ENCODE measurements around the gene THSD4. TPM values are rescaled to one million over a fixed set of nuclear protein-coding genes. Genes with fewer than 3 reads are reported as not detected.

The THSD4 gene
- total RNA-seq, 1 donor from 2014 or later, result 2.5 TPM

- Mint-ChIP-seq H3K36me3 (ENCODE audit: low read depth, unreplicated experiment) (no peaks in the 10 kb centered on the region), H3K27me3 (ENCODE audit: low read depth, unreplicated experiment) (no peaks in the 10 kb centered on the region), H3K27ac (ENCODE audit: unreplicated experiment) (no peak overlapping the region), H3K4me1 (ENCODE audit: low read depth, unreplicated experiment) (no peaks in the 10 kb centered on the region), H3K4me3 (ENCODE audit: unreplicated experiment) (no peak overlapping the region), H3K9me3 (ENCODE audit: unreplicated experiment) (no peaks in the 10 kb centered on the region)
- H3K36me3 ChIP-seq (ENCODE audit: insufficient read depth, low read length), result no peaks in the 10 kb centered on the region
- H3K27ac ChIP-seq (ENCODE audit: low read depth, low read length), result no peak overlapping the region
- no peak overlapping the region for H3K4me3 ChIP-seq (ENCODE audit: insufficient read depth, low read depth, low read length)
- TF ChIP-seq EZH2 (IDR thresholded peaks at IDR 0.05; ENCODE audit: insufficient read depth, low read length) (no peak), CTCF (IDR thresholded peaks at IDR 0.05; ENCODE audit: insufficient read depth, low read depth, low read length) (no peak)
- H3K79me2 ChIP-seq (ENCODE audit: insufficient read depth, low read length), result no peaks in the 10 kb centered on the region
- no peaks in the 10 kb centered on the region for H4K20me1 ChIP-seq (ENCODE audit: insufficient read depth, low read length)
- no peak overlapping the region for H2AFZ ChIP-seq (ENCODE audit: low read depth, low read length)
- no peaks in the 10 kb centered on the region for H3K9me3 ChIP-seq (ENCODE audit: insufficient read depth, low read depth, low read length)
- DNase-seq (ENCODE audit: low read depth), result no peak
- no peak for FAIRE-seq
- no peak overlapping the region for H3K4me2 ChIP-seq (ENCODE audit: low read length)
- no peaks in the 10 kb centered on the region for H3K27me3 ChIP-seq (ENCODE audit: insufficient read depth, low read length)
- no peaks in the 10 kb centered on the region for H3K4me1 ChIP-seq (ENCODE audit: insufficient read depth, low read length)
- H3K9ac ChIP-seq (ENCODE audit: low read length), result no peak overlapping the region
Observed at GRCh38 chr15:71180986-71181853, 65.9 kb downstream of the THSD4 start.

- H3K27me3 ChIP-seq (ENCODE audit: insufficient read depth, low read length), result no peaks in the 10 kb centered on the region
- no peaks in the 10 kb centered on the region for H3K36me3 ChIP-seq (ENCODE audit: insufficient read depth, low read length)
- no peaks in the 10 kb centered on the region for H3K9me3 Mint-ChIP-seq (ENCODE audit: unreplicated experiment)
- DNase-seq (ENCODE audit: low read depth) (peak; percentile 54), FAIRE-seq (no peak)
- H3K79me2 ChIP-seq (ENCODE audit: insufficient read depth, low read length), result no peaks in the 10 kb centered on the region
- TF ChIP-seq EZH2 (IDR thresholded peaks at IDR 0.05; ENCODE audit: insufficient read depth, low read length) (no peak), CTCF (IDR thresholded peaks at IDR 0.05; ENCODE audit: insufficient read depth, low read depth, low read length) (no peak)
- no peaks in the 10 kb centered on the region for H3K4me1 Mint-ChIP-seq (ENCODE audit: low read depth, unreplicated experiment)
- no peak overlapping the region for H2AFZ ChIP-seq (ENCODE audit: low read depth, low read length)
- H3K36me3 Mint-ChIP-seq (ENCODE audit: low read depth, unreplicated experiment), result no peaks in the 10 kb centered on the region
- H4K20me1 ChIP-seq (ENCODE audit: insufficient read depth, low read length), result no peaks in the 10 kb centered on the region
- H3K4me3 Mint-ChIP-seq (ENCODE audit: unreplicated experiment), result no peak overlapping the region
- no peaks in the 10 kb centered on the region for H3K27me3 Mint-ChIP-seq (ENCODE audit: low read depth, unreplicated experiment)
- no peak overlapping the region for H3K4me3 ChIP-seq (ENCODE audit: insufficient read depth, low read depth, low read length)
- H3K27ac ChIP-seq (ENCODE audit: low read depth, low read length), result no peak overlapping the region
- no peaks in the 10 kb centered on the region for H3K4me1 ChIP-seq (ENCODE audit: insufficient read depth, low read length)
- no peak overlapping the region for H3K4me2 ChIP-seq (ENCODE audit: low read length)
- H3K9me3 ChIP-seq (ENCODE audit: insufficient read depth, low read depth, low read length), result no peaks in the 10 kb centered on the region
- no peak overlapping the region for H3K27ac Mint-ChIP-seq (ENCODE audit: unreplicated experiment)
- no peak overlapping the region for H3K9ac ChIP-seq (ENCODE audit: low read length)
Observed at GRCh38 chr15:71182522-71182921, 67.3 kb downstream of the THSD4 start.

GRCh38 chr15:71183063-71183462 is 67.8 kb downstream of the THSD4 start:
- no peak for FAIRE-seq
- Histone ChIP-seq H4K20me1 (ENCODE audit: insufficient read depth, low read length) (no peaks in the 10 kb centered on the region), H3K79me2 (ENCODE audit: insufficient read depth, low read length) (no peaks in the 10 kb centered on the region), H3K9ac (ENCODE audit: low read length) (no peak overlapping the region), H3K27ac (ENCODE audit: low read depth, low read length) (no peak overlapping the region), H3K9me3 (ENCODE audit: insufficient read depth, low read depth, low read length) (no peaks in the 10 kb centered on the region), H3K27me3 (ENCODE audit: insufficient read depth, low read length) (no peaks in the 10 kb centered on the region), H3K4me3 (ENCODE audit: insufficient read depth, low read depth, low read length) (no peak overlapping the region), H3K4me1 (ENCODE audit: insufficient read depth, low read length) (no peaks in the 10 kb centered on the region), H3K4me2 (ENCODE audit: low read length) (no peak overlapping the region), H3K36me3 (ENCODE audit: insufficient read depth, low read length) (no peaks in the 10 kb centered on the region), H2AFZ (ENCODE audit: low read depth, low read length) (no peak overlapping the region)
- no peak overlapping the region for H3K27ac Mint-ChIP-seq (ENCODE audit: unreplicated experiment)
- no peak for TF ChIP-seq CTCF (IDR thresholded peaks at IDR 0.05; ENCODE audit: insufficient read depth, low read depth, low read length)
- H3K4me1 Mint-ChIP-seq (ENCODE audit: low read depth, unreplicated experiment), result no peaks in the 10 kb centered on the region
- no peaks in the 10 kb centered on the region for H3K27me3 Mint-ChIP-seq (ENCODE audit: low read depth, unreplicated experiment)
- no peak for DNase-seq (ENCODE audit: low read depth)
- H3K9me3 Mint-ChIP-seq (ENCODE audit: unreplicated experiment), result no peaks in the 10 kb centered on the region
- no peak overlapping the region for H3K4me3 Mint-ChIP-seq (ENCODE audit: unreplicated experiment)
- no peaks in the 10 kb centered on the region for H3K36me3 Mint-ChIP-seq (ENCODE audit: low read depth, unreplicated experiment)
